CD14-positive monocyte (primary cell): ENCODE data around the gene STRN3. TPM values are rescaled to one million over a fixed set of nuclear protein-coding genes. Genes with fewer than 3 reads are reported as not detected.

Experiments used
- DNase-seq, 3 donors: peaks; one replicate each; pipeline ENCODE4 v3.0.0-alpha.2; 2011 to 2022
- H2AFZ ChIP-seq: 2 replicates; pipeline ENCODE4 v1.6.0; 2012; ENCODE audit warnings: mild to moderate bottlenecking, low read depth, low read length, inconsistent platforms; ENCODE audit not compliant: insufficient read depth, poor library complexity, severe bottlenecking
- H3K27ac ChIP-seq, 2 donors: 1 replicate in 1 of 2; 2 replicates in 1 of 2; pipeline ENCODE4 v1.5.1; 2012 to 2013; ENCODE audit warnings: low read length in 2 of 2, control low read depth in 1 of 2, inconsistent platforms in 1 of 2, low read depth in 1 of 2, mild to moderate bottlenecking in 1 of 2
- H3K27me3 ChIP-seq, 2 donors: one replicate each; pipeline versions ENCODE4 v1.6.0 to v1.6.1; 2011 to 2013; ENCODE audit warnings: low read length in 2 of 2; ENCODE audit not compliant: control insufficient read depth in 2 of 2, insufficient read depth in 2 of 2
- H3K36me3 ChIP-seq, 2 donors: replicated peaks in 1 of 2; 1 replicate in 1 of 2; 2 replicates in 1 of 2; pipeline versions ENCODE4 v1.5.1 to v1.6.1; 2012 to 2013; ENCODE audit warnings: low read length in 2 of 2, control low read depth in 1 of 2, inconsistent platforms in 1 of 2, mild to moderate bottlenecking in 1 of 2; ENCODE audit not compliant: insufficient read depth in 2 of 2, control insufficient read depth in 1 of 2
- H3K4me1 ChIP-seq, 2 donors: 1 replicate in 1 of 2; 2 replicates in 1 of 2; pipeline versions ENCODE4 v1.5.1 to v1.6.1; 2012 to 2013; ENCODE audit warnings: low read length in 2 of 2, control low read depth in 1 of 2, inconsistent platforms in 1 of 2, mild to moderate bottlenecking in 1 of 2, moderate library complexity in 1 of 2; ENCODE audit not compliant: insufficient read depth in 2 of 2, control insufficient read depth in 1 of 2
- H3K4me2 ChIP-seq: replicated peaks from 2 replicates; pipeline ENCODE3; 2012; ENCODE audit warnings: low read length, moderate library complexity, mild to moderate bottlenecking; ENCODE audit not compliant: poor library complexity, severe bottlenecking; ENCODE audit errors: extremely low read depth
- H3K4me3 ChIP-seq, 3 experiments: fragments of 200-600 bp in 1 of 3; sonication (generic) in 1 of 3; replicated peaks in 1 of 3; 1 replicate in 2 of 3; 2 replicates in 1 of 3; pipeline ENCODE4 v1.5.1; 2011 to 2013; ENCODE audit warnings: low read length in 3 of 3, mild to moderate bottlenecking in 3 of 3, control low read depth in 2 of 3, low read depth in 2 of 3, inconsistent platforms in 1 of 3, moderate library complexity in 1 of 3
- H3K79me2 ChIP-seq: 2 replicates; pipeline ENCODE4 v1.6.0; 2012; ENCODE audit warnings: mild to moderate bottlenecking, control low read depth, inconsistent platforms, low read length, moderate library complexity; ENCODE audit not compliant: insufficient read depth
- H3K9ac ChIP-seq: 2 replicates; pipeline ENCODE4 v1.6.0; 2017; ENCODE audit warnings: low read length, mild to moderate bottlenecking; ENCODE audit not compliant: insufficient read depth, poor library complexity, severe bottlenecking
- H3K9me3 ChIP-seq, 2 donors: replicated peaks in 1 of 2; 1 replicate in 1 of 2; 2 replicates in 1 of 2; pipeline versions ENCODE4 v1.5.1 to v1.6.1; 2012 to 2013; ENCODE audit warnings: low read length in 2 of 2, control low read depth in 1 of 2; ENCODE audit not compliant: control insufficient read depth in 1 of 2, insufficient read depth in 1 of 2
- H4K20me1 ChIP-seq: 2 replicates; pipeline ENCODE4 v1.6.0; 2012; ENCODE audit warnings: mild to moderate bottlenecking, low read length, control low read depth, moderate library complexity; ENCODE audit not compliant: insufficient read depth
- H3K27ac Mint-ChIP-seq, 7 donors: one replicate each; pipeline ENCODE4 v1.8.0; 2020; ENCODE audit warnings: mild to moderate bottlenecking in 7 of 7, mixed read lengths in 7 of 7, moderate library complexity in 6 of 7, inconsistent platforms in 2 of 7
- H3K27me3 Mint-ChIP-seq, 3 donors: one replicate each; pipeline ENCODE4 v1.8.0; 2021 to 2022; ENCODE audit warnings: low read depth in 3 of 3, mild to moderate bottlenecking in 3 of 3, mixed read lengths in 3 of 3, moderate library complexity in 3 of 3, inconsistent platforms in 1 of 3
- H3K36me3 Mint-ChIP-seq, 2 donors: one replicate each; pipeline ENCODE4 v1.8.0; 2020; ENCODE audit warnings: mixed read lengths in 2 of 2, inconsistent platforms in 1 of 2, mild to moderate bottlenecking in 1 of 2
- H3K4me1 Mint-ChIP-seq: one replicate; pipeline ENCODE4 v1.8.0; 2020; ENCODE audit warnings: mild to moderate bottlenecking, mixed read lengths
- H3K4me3 Mint-ChIP-seq, 2 donors: one replicate each; pipeline ENCODE4 v1.8.0; 2020; ENCODE audit warnings: mild to moderate bottlenecking in 2 of 2, mixed read lengths in 2 of 2, moderate library complexity in 1 of 2
- H3K9me3 Mint-ChIP-seq, 7 donors: one replicate each; pipeline ENCODE4 v1.8.0; 2020 to 2022; ENCODE audit warnings: mixed read lengths in 7 of 7, mild to moderate bottlenecking in 6 of 7, moderate library complexity in 6 of 7, inconsistent platforms in 2 of 7
- CTCF ChIP-seq: fragments of 200-600 bp; IDR thresholded peaks from one replicate; pipeline ENCODE4 v1.8.0; 2022; ENCODE audit warnings: antibody characterized with exemption, mild to moderate bottlenecking
- WGBS: methylation state at CpG from one replicate; pipeline ENCODE4 v1.1.5; 2013; ENCODE audit warnings: missing lambda C conversion rate; ENCODE audit not compliant: insufficient coverage; 5-methylcytosine and 5-hydroxymethylcytosine counted together
- intact Hi-C, 2 donors: fragments of 100-400 bp; cut with micrococcal nuclease; formaldehyde crosslinking; loops; one replicate each; pipeline versions ENCODE4 v1.15.0 to v1.15.1; 2023
- polyA plus RNA-seq, 3 donors: library from polyadenylated mRNA; depleted of rRNA in 1 of 3; unstranded in 2 of 3; stranded (reverse) in 1 of 3; fragments of 300-500 nt in 2 of 3; fragments of >200 nt in 1 of 3; fragmentation: Illumina TruSeq in 2 of 3; gene quantifications; 1 replicate in 2 of 3; 2 replicates in 1 of 3; pipeline ENCODE4 v1.2.3, GENCODE V29; 2012 to 2021

Gene STRN3
- polyA plus RNA-seq, 3 donors = 1.0 to 12.0 (median 3.8) TPM

GRCh38 chr14:30868736-30869135 is 157.4 kb downstream of the STRN3 start:
- Mint-ChIP-seq H3K27ac (no peak overlapping the region), H3K36me3 (peaks cover 3 to 6% of the 10 kb centered on the region in 2 donors), H3K9me3 (peaks cover 0 to 6% (median 0%) of the 10 kb centered on the region in 7 donors), H3K4me1 (peaks cover 12% of the 10 kb centered on the region), H3K4me3 (no peak overlapping the region), H3K27me3 (peaks cover 16 to 22% (median 19%) of the 10 kb centered on the region in 3 donors)
- H3K27me3 ChIP-seq = peaks cover 2 to 13% of the 10 kb centered on the region in 2 donors
- no peak overlapping the region for H3K27ac ChIP-seq
- H3K9me3 ChIP-seq = no peaks in the 10 kb centered on the region
- H4K20me1 ChIP-seq = no peaks in the 10 kb centered on the region
- no peak overlapping the region for H3K4me2 ChIP-seq
- H3K4me1 ChIP-seq = peaks cover 4 to 5% of the 10 kb centered on the region in 2 donors
- no peak overlapping the region for H3K4me3 ChIP-seq
- no peak overlapping the region for H3K9ac ChIP-seq
- no peaks in the 10 kb centered on the region for H3K79me2 ChIP-seq
- intact Hi-C loops = no loop called here
- H2AFZ ChIP-seq = no peak overlapping the region
- no peak for DNase-seq
- WGBS = 100% methylated on average over 3 of the region's 5 CpGs
- H3K36me3 ChIP-seq = no peaks in the 10 kb centered on the region
- no peak for TF ChIP-seq CTCF

GRCh38 chr14:30864934-30865333 is 161.2 kb downstream of the STRN3 start:
- WGBS = 0% methylated on average over 1 of the region's 5 CpGs
- Mint-ChIP-seq H3K36me3 (no peaks in the 10 kb centered on the region), H3K9me3 (peaks cover 0 to 15% (median 3%) of the 10 kb centered on the region in 7 donors), H3K27ac (no peak overlapping the region), H3K4me3 (no peak overlapping the region), H3K4me1 (peaks cover 42% of the 10 kb centered on the region), H3K27me3 (peaks cover 0 to 2% (median 2%) of the 10 kb centered on the region in 3 donors)
- H3K27me3 ChIP-seq = no peaks in the 10 kb centered on the region
- no peaks in the 10 kb centered on the region for H3K36me3 ChIP-seq
- peaks cover 39 to 40% of the 10 kb centered on the region in 2 donors for H3K4me1 ChIP-seq
- H3K9ac ChIP-seq = no peak overlapping the region
- no peak for DNase-seq
- no peak overlapping the region for H3K27ac ChIP-seq
- no peak overlapping the region for H3K4me3 ChIP-seq
- intact Hi-C loops = no loop called here
- no peak for TF ChIP-seq CTCF
- H3K79me2 ChIP-seq = no peaks in the 10 kb centered on the region
- H3K4me2 ChIP-seq = no peak overlapping the region
- H2AFZ ChIP-seq = no peak overlapping the region
- no peaks in the 10 kb centered on the region for H4K20me1 ChIP-seq
- H3K9me3 ChIP-seq = no peaks in the 10 kb centered on the region
